HL-60 (cell line): ENCODE data around the gene ADAM22.

Source experiments
- DNase-seq, 2 experiments: peaks; one replicate each; pipeline ENCODE4 v3.0.0-alpha.2; 2010 to 2020; ENCODE audit warnings: low read depth in 1 of 2, low spot score in 1 of 2
- H3K27ac ChIP-seq: fragments of 250-450 bp; sonication (Bioruptor Pico); replicated peaks from 2 replicates; pipeline ENCODE4 v1.5.1; 2020; ENCODE audit warnings: mild to moderate bottlenecking, moderate library complexity
- H3K27me3 ChIP-seq: fragments of 250-450 bp; sonication (Bioruptor Pico); 2 replicates; pipeline ENCODE4 v1.5.1; 2021; ENCODE audit warnings: mild to moderate bottlenecking, moderate library complexity; ENCODE audit not compliant: insufficient read depth, poor library complexity, severe bottlenecking
- H3K4me3 ChIP-seq: replicated peaks from 2 replicates; pipeline ENCODE4 v1.5.1; 2011; ENCODE audit warnings: mild to moderate bottlenecking, control low read depth, low read length; ENCODE audit not compliant: insufficient read depth
- CTCF ChIP-seq: IDR thresholded peaks from one replicate; pipeline ENCODE4 v1.5.1; 2011; ENCODE audit warnings: low read length, control low read depth, inconsistent platforms; ENCODE audit not compliant: insufficient read depth
- GABPA ChIP-seq: IDR thresholded peaks from 2 replicates; pipeline ENCODE4 v1.6.1; 2012; ENCODE audit warnings: low read depth
- POLR2AphosphoS5 ChIP-seq: IDR thresholded peaks from 2 replicates; pipeline ENCODE4 v1.6.1; 2012; ENCODE audit warnings: low read depth
- REST ChIP-seq: IDR thresholded peaks from 2 replicates; pipeline ENCODE4 v1.6.1; 2012; ENCODE audit warnings: low read depth; ENCODE audit not compliant: insufficient replicate concordance
- SPI1 ChIP-seq: IDR thresholded peaks from 2 replicates; pipeline ENCODE4 v1.6.1; 2012; ENCODE audit warnings: low read depth, mild to moderate bottlenecking, borderline replicate concordance

Gene ADAM22

GRCh38 chr7:88073626-88074025 lies 139.6 kb downstream of the ADAM22 start:
- Histone ChIP-seq H3K27ac (no peak overlapping the region), H3K4me3 (no peak overlapping the region), H3K27me3 (no peaks in the 10 kb centered on the region)
- DNase-seq, result no peak
- no peak for TF ChIP-seq POLR2AphosphoS5
- no peak for TF ChIP-seq SPI1
- no peak for TF ChIP-seq REST
- no peak for TF ChIP-seq CTCF
- TF ChIP-seq GABPA, result no peak

GRCh38 chr7:88075216-88075615 lies 141.2 kb downstream of the ADAM22 start:
- TF ChIP-seq REST, result no peak
- TF ChIP-seq POLR2AphosphoS5, result no peak
- no peak for TF ChIP-seq GABPA
- TF ChIP-seq SPI1, result no peak
- TF ChIP-seq CTCF, result no peak
- H3K4me3 ChIP-seq, result no peak overlapping the region
- H3K27ac ChIP-seq, result no peak overlapping the region
- no peak for DNase-seq
- H3K27me3 ChIP-seq, result no peaks in the 10 kb centered on the region

- TF ChIP-seq CTCF (no peak), GABPA (no peak)
These were observed 149.8 kb downstream of the ADAM22 start for GRCh38 chr7:88083883-88084282.

GRCh38 chr7:88089561-88089960 lies 155.5 kb downstream of the ADAM22 start:
- Histone ChIP-seq H3K27me3 (no peaks in the 10 kb centered on the region), H3K4me3 (no peak overlapping the region), H3K27ac (no peak overlapping the region)
- no peak for DNase-seq
- TF ChIP-seq REST, result no peak
- no peak for TF ChIP-seq SPI1
- TF ChIP-seq GABPA, result no peak
- no peak for TF ChIP-seq POLR2AphosphoS5
- TF ChIP-seq CTCF, result no peak

More at GRCh38 chr7:88083883-88084282, 149.8 kb downstream of the ADAM22 start:
- H3K4me3 ChIP-seq, result no peak overlapping the region
- no peak overlapping the region for H3K27ac ChIP-seq
- DNase-seq, result no peak
- no peaks in the 10 kb centered on the region for H3K27me3 ChIP-seq
